Measurements from ENCODE around the gene STK38L. TPM values are rescaled to one million over a fixed set of nuclear protein-coding genes. Genes with fewer than 3 reads are reported as not detected.
A peak's percentile ranks its signal among the peaks of the same experiment; 100 is the strongest.

The STK38L gene
- total RNA-seq, 2 donors from 2014 or later: 34.2 to 67.7 TPM

- DNase-seq: no peak
These were observed 56.1 kb downstream of the STK38L start for GRCh38 chr12:27300226-27300625.

GRCh38 chr12:27303139-27304111 is 59.3 kb downstream of the STK38L start:
- no peak for DNase-seq
- intact Hi-C loops (cut with DNase I, micrococcal nuclease): loop anchor here in 1 of 2 donors (5.0 to 10.0 kb wide), 3 partner anchors 46 to 289 kb away; partner anchors contain the start of gene TM7SF3
- ATAC-seq: peak; percentile 70

More at GRCh38 chr12:27300226-27300625, 56.1 kb downstream of the STK38L start:
- ATAC-seq: no peak
- intact Hi-C loops (cut with DNase I, micrococcal nuclease): loop anchor here in 1 of 2 donors (5.0 to 10.0 kb wide), 3 partner anchors 43 to 285 kb away; partner anchors contain the start of gene TM7SF3

- intact Hi-C loops (cut with DNase I, micrococcal nuclease): loop anchor here in 1 of 2 donors (5.0 to 10.0 kb wide), 3 partner anchors 48 to 290 kb away; partner anchors contain the start of gene TM7SF3
- no peak for DNase-seq
- ATAC-seq: no peak
These were observed 60.8 kb downstream of the STK38L start for GRCh38 chr12:27304856-27305255.

GRCh38 chr12:27305673-27306456 is 61.8 kb downstream of the STK38L start:
- no peak for DNase-seq
- intact Hi-C loops (cut with DNase I, micrococcal nuclease): loop anchor here in 1 of 2 donors (10.0 kb wide), 2 partner anchors 161 to 291 kb away; partner anchors contain the start of gene TM7SF3

GRCh38 chr12:27309293-27309994 is 65.4 kb downstream of the STK38L start:
- DNase-seq (no peak), ATAC-seq (no peak)
- intact Hi-C loops (cut with DNase I, micrococcal nuclease): loop anchor here in 1 of 2 donors (10.0 kb wide), 2 partner anchors 165 to 295 kb away; partner anchors contain the start of gene TM7SF3

More at GRCh38 chr12:27305673-27306456, 61.8 kb downstream of the STK38L start:
- peak; percentile 30 for ATAC-seq

- DNase-seq: no peak
- intact Hi-C loops (cut with DNase I, micrococcal nuclease): loop anchor here in 1 of 2 donors (10.0 kb wide), 2 partner anchors 165 to 295 kb away; partner anchors contain the start of gene TM7SF3
These were observed 65.9 kb downstream of the STK38L start for GRCh38 chr12:27309995-27310315.

GRCh38 chr12:27316947-27317346 is 72.9 kb downstream of the STK38L start:
- DNase-seq: no peak
- intact Hi-C loops (cut with DNase I, micrococcal nuclease): no loop called here
- ATAC-seq: no peak

More at GRCh38 chr12:27309995-27310315, 65.9 kb downstream of the STK38L start:
- ATAC-seq: no peak

- DNase-seq (no peak), ATAC-seq (no peak)
- intact Hi-C loops (cut with DNase I, micrococcal nuclease): no loop called here
These were observed 75.3 kb downstream of the STK38L start for GRCh38 chr12:27319409-27319808.

- no peak for DNase-seq
- ATAC-seq: no peak
- intact Hi-C loops (cut with DNase I, micrococcal nuclease): no loop called here
These were observed 75.8 kb downstream of the STK38L start for GRCh38 chr12:27319848-27320247.

- no peak for DNase-seq
- ATAC-seq: no peak
- intact Hi-C loops (cut with DNase I, micrococcal nuclease): no loop called here
These were observed 80.4 kb downstream of the STK38L start for GRCh38 chr12:27324530-27324929.

- no peak for ATAC-seq
- intact Hi-C loops (cut with DNase I, micrococcal nuclease): no loop called here
- no peak for DNase-seq
These were observed 86.8 kb downstream of the STK38L start for GRCh38 chr12:27330846-27331245.

- ATAC-seq (no peak), DNase-seq (no peak)
- intact Hi-C loops (cut with DNase I, micrococcal nuclease): no loop called here
These were observed 87.3 kb downstream of the STK38L start for GRCh38 chr12:27331291-27331926.

GRCh38 chr12:27331927-27332324 is 87.8 kb downstream of the STK38L start:
- no peak for DNase-seq
- intact Hi-C loops (cut with DNase I, micrococcal nuclease): no loop called here
- ATAC-seq: no peak

GRCh38 chr12:27332407-27332713 is 88.3 kb downstream of the STK38L start:
- no peak for ATAC-seq
- no peak for DNase-seq
- intact Hi-C loops (cut with DNase I, micrococcal nuclease): no loop called here

GRCh38 chr12:27332714-27333402 is 88.8 kb downstream of the STK38L start, which contains the start of gene BMAL2:
BMAL2 (plus strand) TSS chr12:27332836; CDS start chr12:27333073, 237 bp downstream.
- peak; percentile 75 for ATAC-seq
- intact Hi-C loops (cut with DNase I, micrococcal nuclease): no loop called here
- peak; percentile 27 to 47 for DNase-seq

GRCh38 chr12:27333403-27334009 is 89.4 kb downstream of the STK38L start:
- DNase-seq: peak; percentile 30 to 58
- intact Hi-C loops (cut with DNase I, micrococcal nuclease): no loop called here
- peak; percentile 74 for ATAC-seq

GRCh38 chr12:27334042-27334720 is 90.1 kb downstream of the STK38L start:
- DNase-seq: no peak
- ATAC-seq: no peak
- intact Hi-C loops (cut with DNase I, micrococcal nuclease): no loop called here

Measured in left colon (tissue), 2 donors.